ENCODE measurements around the gene SLC5A8.

GRCh38 chr12:101238306-101238705, 28.3 kb upstream of the SLC5A8 start:
- no peak for TF ChIP-seq CTCF (conservative IDR thresholded peaks at IDR 0.05; ENCODE audit: low read depth, low read length)
- TF ChIP-seq EZH2 (IDR thresholded peaks at IDR 0.05; ENCODE audit: borderline replicate concordance, low read depth, low read length, poor library complexity, severe bottlenecking), result no peak
